Common myeloid progenitor, CD34-positive (primary cell): Measurements from ENCODE around the gene PPP1R13B. TPM values are rescaled to one million over a fixed set of nuclear protein-coding genes. Genes with fewer than 3 reads are reported as not detected.

Experiments used
- CTCF ChIA-PET: fragments of 350-600 bp; sonication (Branson Sonifier 250); formaldehyde crosslinking; loops from one replicate; lab custom pipeline; 2021; ENCODE audit warnings: antibody characterized with exemption; lab: Charles Lee
- POLR2A ChIA-PET: fragments of 350-600 bp; sonication (Branson Sonifier 250); formaldehyde crosslinking; loops from one replicate; lab custom pipeline; 2021; ENCODE audit warnings: antibody characterized with exemption; lab: Charles Lee
- DNase-seq, 3 donors: peaks; one replicate each; pipeline versions ENCODE4 v3.0.0 to v3.0.0-alpha.2; 2013
- H3K27ac ChIP-seq, 2 experiments: 1 replicate in 1 of 2; 2 replicates in 1 of 2; pipeline ENCODE4 v1.7.0; 2013; ENCODE audit warnings: inconsistent platforms in 2 of 2, low read length in 2 of 2, mild to moderate bottlenecking in 2 of 2, low read depth in 1 of 2, moderate library complexity in 1 of 2; ENCODE audit not compliant: severe bottlenecking in 2 of 2, insufficient read depth in 1 of 2, poor library complexity in 1 of 2
- H3K27me3 ChIP-seq, 5 experiments: replicated peaks in 2 of 5; 1 replicate in 3 of 5; 2 replicates in 2 of 5; pipeline versions ENCODE4 v1.6.1 to v1.7.0; 2013; ENCODE audit warnings: low read length in 4 of 5, mild to moderate bottlenecking in 2 of 5, moderate library complexity in 2 of 5, inconsistent platforms in 1 of 5; ENCODE audit not compliant: insufficient read depth in 5 of 5, control insufficient read depth in 4 of 5
- H3K36me3 ChIP-seq, 4 experiments: 1 replicate in 2 of 4; 2 replicates in 2 of 4; pipeline versions ENCODE4 v1.6.1 to v1.7.0; 2013; ENCODE audit warnings: low read length in 3 of 4, control low read depth in 1 of 4, mild to moderate bottlenecking in 1 of 4; ENCODE audit not compliant: control insufficient read depth in 4 of 4, insufficient read depth in 4 of 4
- H3K4me1 ChIP-seq, 4 experiments: 1 replicate in 3 of 4; 2 replicates in 1 of 4; pipeline versions ENCODE4 v1.6.1 to v1.7.1; 2013; ENCODE audit warnings: low read length in 3 of 4, mild to moderate bottlenecking in 3 of 4, control low read depth in 1 of 4, inconsistent platforms in 1 of 4, moderate library complexity in 1 of 4; ENCODE audit not compliant: control insufficient read depth in 4 of 4, insufficient read depth in 4 of 4; ENCODE audit errors: control extremely low read depth in 1 of 4
- H3K4me3 ChIP-seq, 7 experiments: 1 replicate in 4 of 7; 2 replicates in 3 of 7; pipeline versions ENCODE4 v1.5.1 to v1.7.0; 2013; ENCODE audit warnings: mild to moderate bottlenecking in 7 of 7, low read length in 6 of 7, moderate library complexity in 6 of 7, inconsistent platforms in 2 of 7, low read depth in 2 of 7, control low read depth in 1 of 7; ENCODE audit not compliant: insufficient read depth in 4 of 7, control insufficient read depth in 1 of 7; ENCODE audit errors: extremely low read depth in 1 of 7
- H3K9me3 ChIP-seq, 5 experiments: 1 replicate in 4 of 5; 2 replicates in 1 of 5; pipeline versions ENCODE4 v1.6.1 to v1.7.1; 2013; ENCODE audit warnings: low read length in 4 of 5, mild to moderate bottlenecking in 2 of 5, inconsistent platforms in 1 of 5, low read depth in 1 of 5, moderate library complexity in 1 of 5; ENCODE audit not compliant: control insufficient read depth in 4 of 5, insufficient read depth in 2 of 5; ENCODE audit errors: control extremely low read depth in 1 of 5
- WGBS: methylation state at CpG from one replicate; pipeline ENCODE4 v1.1.5; 2013; ENCODE audit not compliant: insufficient coverage; 5-methylcytosine and 5-hydroxymethylcytosine counted together
- polyA plus RNA-seq: library from polyadenylated mRNA; unstranded; fragments of 120-200 nt; gene quantifications from one replicate; pipeline ENCODE4 v1.2.1, GENCODE V29; 2013

The PPP1R13B gene, protein sequence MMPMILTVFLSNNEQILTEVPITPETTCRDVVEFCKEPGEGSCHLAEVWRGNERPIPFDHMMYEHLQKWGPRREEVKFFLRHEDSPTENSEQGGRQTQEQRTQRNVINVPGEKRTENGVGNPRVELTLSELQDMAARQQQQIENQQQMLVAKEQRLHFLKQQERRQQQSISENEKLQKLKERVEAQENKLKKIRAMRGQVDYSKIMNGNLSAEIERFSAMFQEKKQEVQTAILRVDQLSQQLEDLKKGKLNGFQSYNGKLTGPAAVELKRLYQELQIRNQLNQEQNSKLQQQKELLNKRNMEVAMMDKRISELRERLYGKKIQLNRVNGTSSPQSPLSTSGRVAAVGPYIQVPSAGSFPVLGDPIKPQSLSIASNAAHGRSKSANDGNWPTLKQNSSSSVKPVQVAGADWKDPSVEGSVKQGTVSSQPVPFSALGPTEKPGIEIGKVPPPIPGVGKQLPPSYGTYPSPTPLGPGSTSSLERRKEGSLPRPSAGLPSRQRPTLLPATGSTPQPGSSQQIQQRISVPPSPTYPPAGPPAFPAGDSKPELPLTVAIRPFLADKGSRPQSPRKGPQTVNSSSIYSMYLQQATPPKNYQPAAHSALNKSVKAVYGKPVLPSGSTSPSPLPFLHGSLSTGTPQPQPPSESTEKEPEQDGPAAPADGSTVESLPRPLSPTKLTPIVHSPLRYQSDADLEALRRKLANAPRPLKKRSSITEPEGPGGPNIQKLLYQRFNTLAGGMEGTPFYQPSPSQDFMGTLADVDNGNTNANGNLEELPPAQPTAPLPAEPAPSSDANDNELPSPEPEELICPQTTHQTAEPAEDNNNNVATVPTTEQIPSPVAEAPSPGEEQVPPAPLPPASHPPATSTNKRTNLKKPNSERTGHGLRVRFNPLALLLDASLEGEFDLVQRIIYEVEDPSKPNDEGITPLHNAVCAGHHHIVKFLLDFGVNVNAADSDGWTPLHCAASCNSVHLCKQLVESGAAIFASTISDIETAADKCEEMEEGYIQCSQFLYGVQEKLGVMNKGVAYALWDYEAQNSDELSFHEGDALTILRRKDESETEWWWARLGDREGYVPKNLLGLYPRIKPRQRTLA
- polyA plus RNA-seq, result 0.40 TPM

DNA sequence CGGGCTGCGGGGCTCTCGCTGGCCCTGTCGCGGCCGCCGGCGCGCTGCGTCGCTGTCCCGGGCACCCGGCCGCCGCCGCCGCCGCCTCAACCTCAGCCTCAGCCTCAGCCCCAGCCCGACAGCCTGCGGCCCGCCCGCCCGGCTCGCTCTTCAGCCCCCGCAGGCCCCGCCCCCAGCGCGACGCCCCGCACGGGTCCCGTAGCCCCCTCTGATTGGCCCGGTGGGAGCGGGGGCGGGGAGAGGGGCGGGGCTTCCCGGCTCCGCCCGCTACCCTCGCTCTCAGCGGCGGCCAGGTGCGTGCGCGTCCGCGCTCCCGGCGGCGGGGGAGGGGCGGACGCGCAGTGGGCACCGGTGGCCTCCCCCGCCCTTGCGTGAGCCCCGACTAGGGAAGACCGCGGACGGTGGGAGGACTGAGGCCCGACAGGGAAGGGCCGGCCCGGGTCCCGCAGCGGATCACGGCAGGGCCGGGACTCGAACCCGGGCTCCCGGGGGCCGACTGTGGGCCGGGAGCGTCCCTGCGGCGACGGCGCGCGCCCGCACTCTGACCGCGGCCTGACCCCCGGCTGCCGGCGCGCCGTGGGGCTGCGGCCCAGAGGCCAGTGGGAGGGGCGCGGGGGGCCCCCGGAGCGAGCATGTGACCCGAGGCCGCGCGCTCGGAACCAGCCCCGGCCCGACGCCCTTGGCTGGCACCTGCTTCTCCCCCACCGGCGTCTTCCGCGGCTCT lies at the start of gene PPP1R13B:
Gene PPP1R13B (minus strand): TSS at position 125 of the 724 bp plus-strand sequence. CDS start 268 bp downstream, outside the sequence.
- Histone ChIP-seq H3K27ac (no peak within 1 kb of the TSS), H3K4me3 (peak within 1 kb of the TSS; percentile 19 to 73 (median 62)), H3K9me3 (no peaks in the 10 kb centered on the region), H3K4me1 (peaks cover 0 to 22% (median 18%) of the 10 kb centered on the region in 4 experiments), H3K27me3 (peaks cover 3 to 56% (median 25%) of the 10 kb centered on the region in 5 experiments), H3K36me3 (no peaks in the 10 kb centered on the region)
- ChIA-PET POLR2A (no interaction called here), CTCF (no interaction called here)
- under 1% methylated on average over 58 of the region's 104 CpGs for WGBS
- peak; percentile 83 to 90 (median 86) for DNase-seq

DNA sequence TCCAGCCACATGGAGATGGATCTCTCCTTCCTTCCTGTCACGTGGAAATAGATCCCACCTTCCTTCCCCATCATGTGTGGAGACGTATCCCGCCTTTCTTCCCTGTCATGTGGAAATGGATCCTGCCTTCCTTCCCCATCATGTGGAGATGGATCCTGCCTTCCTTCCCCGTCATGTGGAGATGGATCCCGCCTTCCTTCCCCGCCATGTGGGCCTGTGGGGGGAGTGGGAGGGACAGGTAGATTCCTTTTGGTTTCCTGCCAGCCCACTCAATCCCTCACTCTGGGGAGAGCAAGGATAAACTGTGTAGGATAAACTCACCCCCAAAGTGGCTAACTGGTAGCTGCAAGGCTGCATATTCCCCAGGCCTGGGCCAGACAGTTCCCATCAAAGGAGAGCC lies 49.2 kb upstream of the PPP1R13B start:
- ChIA-PET POLR2A (no interaction called here), CTCF (interaction anchor here (1.4 to 2.1 kb wide), 2 partner anchors 16 to 92 kb away, joined by 3 to 4 read pairs; no protein-coding TSS in a partner anchor)
- peaks cover 0 to 6% (median 0%) of the 10 kb centered on the region in 5 experiments for H3K27me3 ChIP-seq
- no peak overlapping the region for H3K4me3 ChIP-seq
- no peak overlapping the region for H3K27ac ChIP-seq
- no peaks in the 10 kb centered on the region for H3K36me3 ChIP-seq
- H3K4me1 ChIP-seq, result peaks cover 0 to 2% (median under 1%) of the 10 kb centered on the region in 4 experiments
- 77% methylated on average over 5 of the region's 6 CpGs for WGBS
- H3K9me3 ChIP-seq, result peaks cover 0 to 3% (median 0%) of the 10 kb centered on the region in 5 experiments
- no peak for DNase-seq

GRCh38 chr14:103894723-103895059 lies 47.3 kb upstream of the PPP1R13B start:
- peaks cover 0 to 3% (median 0%) of the 10 kb centered on the region in 5 experiments for H3K9me3 ChIP-seq
- H3K4me3 ChIP-seq, result no peak overlapping the region
- no peak for DNase-seq
- ChIA-PET POLR2A (no interaction called here), CTCF (interaction anchor here (1.3 kb wide), 1 partner anchor 10 kb away, joined by 4 read pairs; no protein-coding TSS in a partner anchor)
- no peaks in the 10 kb centered on the region for H3K4me1 ChIP-seq
- peaks cover 0 to 6% (median 0%) of the 10 kb centered on the region in 5 experiments for H3K27me3 ChIP-seq
- 98% methylated on average over 5 of the region's 7 CpGs for WGBS
- H3K36me3 ChIP-seq, result no peaks in the 10 kb centered on the region
- H3K27ac ChIP-seq, result no peak overlapping the region

- H3K9me3 ChIP-seq, result peaks cover 0 to 3% (median 0%) of the 10 kb centered on the region in 5 experiments
These were observed 46.8 kb upstream of the PPP1R13B start for GRCh38 chr14:103894034-103894722.

DNA sequence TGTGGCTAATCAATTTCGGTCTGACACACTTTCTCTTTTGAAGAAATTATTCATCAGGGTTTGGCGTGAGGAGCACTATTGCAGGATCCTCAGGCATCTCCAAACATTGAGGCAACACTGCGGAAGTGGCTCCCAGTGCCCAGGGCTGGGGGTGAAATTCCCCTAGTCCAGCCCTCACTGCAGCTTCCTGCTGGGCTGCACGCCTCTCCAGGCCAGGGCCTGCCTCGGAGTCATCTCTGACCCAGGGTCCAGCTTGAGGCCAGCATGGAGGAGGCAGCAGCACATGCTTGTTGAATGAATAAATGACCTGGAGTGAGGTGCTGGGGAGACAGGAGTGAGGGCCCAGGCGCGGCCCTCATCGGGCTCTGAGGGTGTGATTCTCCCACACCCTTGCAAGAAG lies 44.9 kb upstream of the PPP1R13B start:
- ChIA-PET POLR2A (no interaction called here), CTCF (interaction anchor here (2.4 kb wide), 1 partner anchor 9 kb away, joined by 8 read pairs; no protein-coding TSS in a partner anchor)
- H3K9me3 ChIP-seq, result peaks cover 0 to 3% (median 0%) of the 10 kb centered on the region in 5 experiments
- no peak for DNase-seq
- no peaks in the 10 kb centered on the region for H3K4me1 ChIP-seq
- peaks cover 0 to 6% (median 0%) of the 10 kb centered on the region in 5 experiments for H3K27me3 ChIP-seq
- WGBS, result 90% methylated on average over 6 of the region's 8 CpGs
- H3K36me3 ChIP-seq, result no peaks in the 10 kb centered on the region
- no peak overlapping the region for H3K27ac ChIP-seq
- no peak overlapping the region for H3K4me3 ChIP-seq

More at GRCh38 chr14:103894034-103894722, 46.8 kb upstream of the PPP1R13B start:
- H3K36me3 ChIP-seq, result no peaks in the 10 kb centered on the region
- WGBS, result 90% methylated on average over 21 of the region's 26 CpGs
- ChIA-PET POLR2A (no interaction called here), CTCF (interaction anchor here (1.3 kb wide), 1 partner anchor 11 kb away, joined by 4 read pairs; no protein-coding TSS in a partner anchor)
- H3K27ac ChIP-seq, result no peak overlapping the region
- no peak overlapping the region for H3K4me3 ChIP-seq
- peaks cover 0 to 6% (median 0%) of the 10 kb centered on the region in 5 experiments for H3K27me3 ChIP-seq
- H3K4me1 ChIP-seq, result no peaks in the 10 kb centered on the region
- DNase-seq, result no peak
